K562 (cell line): ENCODE measurements around the gene SRPK1. TPM values are rescaled to one million over a fixed set of nuclear protein-coding genes. Genes with fewer than 3 reads are reported as not detected.
A peak's percentile ranks its signal among the peaks of the same experiment; 100 is the strongest.

Experiments
- BACH1 ChIP-seq: fragments of 200-800 bp; sonication (Bioruptor generic); IDR thresholded peaks from 2 replicates; pipeline ENCODE4 v1.6.1; 2016; ENCODE audit warnings: missing genetic modification characterization, missing compliant biosample characterization
- BHLHE40 ChIP-seq: IDR thresholded peaks from 2 replicates; pipeline ENCODE4 v1.6.1; 2011; ENCODE audit warnings: low read length, improper control_type of control experiment
- CHD1 ChIP-seq: fragments of 200-600 bp; sonication (generic); IDR thresholded peaks from one replicate; pipeline ENCODE4 v1.6.1; 2012; ENCODE audit warnings: mild to moderate bottlenecking, moderate library complexity, low read length, inconsistent platforms
- CTCF ChIP-seq, 3 experiments: IDR thresholded peaks in 2 of 3; conservative IDR thresholded peaks in 1 of 3; 2 replicates each; pipeline ENCODE4 v1.5.1; 2011 to 2012; ENCODE audit warnings: low read length in 3 of 3, mild to moderate bottlenecking in 3 of 3, control low read depth in 2 of 3, improper control_type of control experiment in 1 of 3, inconsistent platforms in 1 of 3, low read depth in 1 of 3, mixed read lengths in 1 of 3, moderate library complexity in 1 of 3; ENCODE audit not compliant: insufficient read depth in 2 of 3
- DACH1 ChIP-seq: fragments of 450-650 bp; IDR thresholded peaks from 2 replicates; pipeline ENCODE4 v1.6.1; 2018; ENCODE audit not compliant: partially characterized antibody
- E2F1 ChIP-seq: sonication (generic); formaldehyde crosslinking; IDR thresholded peaks from 2 replicates; pipeline ENCODE4 v1.8.1; 2023; ENCODE audit warnings: mild to moderate bottlenecking, missing genetic modification reagents, moderate library complexity
- HDAC3 ChIP-seq: fragments of 450-650 bp; IDR thresholded peaks from 2 replicates; pipeline ENCODE4 v1.6.1; 2018; ENCODE audit warnings: borderline replicate concordance, mild to moderate bottlenecking, moderate library complexity; ENCODE audit not compliant: partially characterized antibody
- HNRNPK ChIP-seq: fragments of 200-400 bp; formaldehyde crosslinking; IDR thresholded peaks from one replicate; pipeline ENCODE4 v1.6.1; 2018; ENCODE audit warnings: mild to moderate bottlenecking, low read depth, low read length; ENCODE audit not compliant: poor library complexity, severe bottlenecking
- JUND ChIP-seq, 2 experiments: IDR thresholded peaks; 2 replicates in 1 of 2; 3 replicates in 1 of 2; pipeline ENCODE4 v1.6.1; 2011; ENCODE audit warnings: borderline replicate concordance in 2 of 2, low read depth in 2 of 2, low read length in 2 of 2, improper control_type of control experiment in 1 of 2, missing biosample characterization in 1 of 2, missing genetic modification characterization in 1 of 2, missing genetic modification reagents in 1 of 2
- KDM2B ChIP-seq: fragments of 250-450 bp; sonication (Bioruptor Pico); IDR thresholded peaks from 2 replicates; pipeline ENCODE4 v1.8.0; 2021; ENCODE audit warnings: mild to moderate bottlenecking, moderate library complexity
- PHF8 ChIP-seq: fragments of 200-600 bp; sonication (generic); IDR thresholded peaks from 2 replicates; pipeline ENCODE4 v1.6.1; 2012; ENCODE audit warnings: mixed run types, mild to moderate bottlenecking, inconsistent platforms, low read length, moderate library complexity, borderline replicate concordance
- SIN3A ChIP-seq, 2 experiments: fragments of 150-350 bp in 1 of 2; IDR thresholded peaks; 2 replicates each; pipeline ENCODE4 v1.6.1; 2011 to 2016; ENCODE audit warnings: borderline replicate concordance in 2 of 2, low read depth in 2 of 2, low read length in 2 of 2, mild to moderate bottlenecking in 2 of 2, moderate library complexity in 2 of 2; ENCODE audit not compliant: control insufficient read depth in 1 of 2
- SOX6 ChIP-seq: fragments of 450-650 bp; IDR thresholded peaks from 2 replicates; pipeline ENCODE4 v1.6.1; 2014; ENCODE audit warnings: mild to moderate bottlenecking
- SUPT5H ChIP-seq: fragments of 450-650 bp; IDR thresholded peaks from 2 replicates; pipeline ENCODE4 v1.6.1; 2016
- U2AF1 ChIP-seq: fragments of 200-400 bp; formaldehyde crosslinking; optimal IDR thresholded peaks from 2 replicates; pipeline ENCODE3; 2017; ENCODE audit warnings: mild to moderate bottlenecking, low read depth, low read length, moderate library complexity
- ZBTB2 ChIP-seq: fragments of 450-650 bp; IDR thresholded peaks from 2 replicates; pipeline ENCODE4 v1.6.1; 2016; ENCODE audit warnings: antibody characterized with exemption
- ZNF143 ChIP-seq: sonication (generic); formaldehyde crosslinking; IDR thresholded peaks from 2 replicates; pipeline ENCODE4 v1.9.0; 2022; ENCODE audit warnings: mild to moderate bottlenecking, missing genetic modification reagents
- ZNF408 ChIP-seq: fragments of 250-450 bp; sonication (Bioruptor Pico); IDR thresholded peaks from 2 replicates; pipeline ENCODE4 v1.4.0; 2020; ENCODE audit warnings: low read depth, mild to moderate bottlenecking, moderate library complexity
- ZNF655 ChIP-seq: fragments of 250-450 bp; sonication (Bioruptor Pico); IDR thresholded peaks from 2 replicates; pipeline ENCODE4 v1.5.0; 2021
- ZNF695 ChIP-seq: fragments of 450-650 bp; formaldehyde crosslinking; IDR thresholded peaks from 2 replicates; pipeline ENCODE4 v1.4.0; 2020; ENCODE audit warnings: mild to moderate bottlenecking, moderate library complexity
- polyA plus RNA-seq, 8 experiments: library from polyadenylated mRNA; depleted of rRNA in 4 of 8; stranded (reverse) in 5 of 8; unstranded in 3 of 8; fragments of >200 nt; fragmentation: Nextera tagmentation in 2 of 8; fragmentation: Illumina TruSeq in 1 of 8; extraction: Ambion mirVana in 2 of 8; extraction: Trizol in 1 of 8; gene quantifications; 2 replicates each; pipeline versions ENCODE4 v1.2.1 to v1.2.3, GENCODE V29; 2011 to 2014; ENCODE audit warnings: inconsistent platforms in 1 of 8, missing spikeins in 1 of 8
- total RNA-seq, 7 experiments: library from RNA; depleted of rRNA in 6 of 7; stranded (reverse); fragments of >200 nt in 6 of 7; fragmentation: Illumina TruSeq in 2 of 7; extraction: Trizol in 2 of 7; gene quantifications; 2 replicates each; pipeline versions ENCODE4 v1.2.1 to v1.2.3, GENCODE V29; 2011 to 2021; ENCODE audit warnings: low replicate concordance in 1 of 7

Gene SRPK1
- total and polyA plus RNA-seq, 9 of the 15 experiments (the other 6 are each of a cell fraction or from before 2014, with no cell fraction given): 99.6 to 185 (median 159) TPM

- TF ChIP-seq ZBTB2 (peak; percentile 75), JUND (IDR thresholded peaks at IDR 0.05; ENCODE audit: borderline replicate concordance, low read depth, low read length) (peak; percentile 82), JUND (tag; IDR thresholded peaks at IDR 0.05; ENCODE audit: borderline replicate concordance, low read depth, low read length) (no peak; the same call in 2 of the 3 replicates), SOX6 (no peak), U2AF1 (peak; percentile 49), SIN3A (IDR thresholded peaks at IDR 0.05; ENCODE audit: borderline replicate concordance in 2 of 2, control insufficient read depth in 1 of 2, low read depth in 2 of 2, low read length in 2 of 2) (peak in 1 of 2 experiments; percentile 77; a peak in 1 of 4 replicates), E2F1 (CRISPR knock-in tag) (peak; percentile 14; the same call in 1 of the 2 replicates), CHD1 (no peak), HNRNPK (peak; percentile 69), ZNF143 (no peak), CTCF (IDR thresholded peaks at IDR 0.05 in 2 of 3, conservative IDR thresholded peaks at IDR 0.05 in 1 of 3; ENCODE audit: insufficient read depth in 2 of 3, low read depth in 1 of 3, low read length in 3 of 3) (0 out of 6 replicates have a peak, but pooled peaks of 1 of the 3 experiments have one; percentile 2), SUPT5H (peak; percentile 93), ZNF695 (no peak), BACH1 (tag) (0 out of 2 replicates have a peak, but pooled peaks have one; percentile 29), DACH1 (no peak), BHLHE40 (peak; percentile 51), ZNF655 (CRISPR knock-in tag) (no peak), ZNF408 (CRISPR knock-in tag) (no peak), HDAC3 (peak; percentile 29), KDM2B (CRISPR knock-in tag) (peak; percentile 68; the same call in 1 of the 2 replicates), PHF8 (peak; percentile 86; the same call in 1 of the 2 replicates)
Observed at GRCh38 chr6:35920793-35921732, at the start of gene SRPK1 (continued).
